ENCODE data around the gene LPCAT1.
A peak's percentile ranks its signal among the peaks of the same experiment; 100 is the strongest.
"Not testable (repeated sequence)": the region's sequence is repeated elsewhere in the genome, so short reads cannot be mapped to it uniquely, and the experiment has no call there.

Gene LPCAT1

GRCh38 chr5:1523793-1524480 lies at the start of gene LPCAT1:
Gene LPCAT1 (minus strand): TSS chr5:1523960. CDS start chr5:1523844, 116 bp downstream.
- DNase-seq: peak; percentile 58 to 61

GRCh38 chr5:1571875-1572274 lies 48.1 kb upstream of the LPCAT1 start:
- DNase-seq: not testable (repeated sequence)

GRCh38 chr5:1570975-1571374 lies 47.2 kb upstream of the LPCAT1 start:
- DNase-seq: no peak

- DNase-seq: no peak
Observed at GRCh38 chr5:1568201-1568979, 44.6 kb upstream of the LPCAT1 start.

GRCh38 chr5:1567527-1568200 lies 43.9 kb upstream of the LPCAT1 start:
- DNase-seq: not testable (repeated sequence)

GRCh38 chr5:1565737-1566734 lies 42.3 kb upstream of the LPCAT1 start:
- DNase-seq: no peak

- no peak for DNase-seq
Observed at GRCh38 chr5:1564824-1565736, 41.3 kb upstream of the LPCAT1 start.

- no peak for DNase-seq
Observed at GRCh38 chr5:1564182-1564748, 40.5 kb upstream of the LPCAT1 start.

- DNase-seq: no peak
Observed at GRCh38 chr5:1563617-1564181, 39.9 kb upstream of the LPCAT1 start.

- no peak for DNase-seq
Observed at GRCh38 chr5:1563051-1563461, 39.3 kb upstream of the LPCAT1 start.

GRCh38 chr5:1562599-1562998 lies 38.8 kb upstream of the LPCAT1 start:
- no peak for DNase-seq

GRCh38 chr5:1561402-1561929 lies 37.7 kb upstream of the LPCAT1 start:
- DNase-seq: no peak

GRCh38 chr5:1560499-1560898 lies 36.7 kb upstream of the LPCAT1 start:
- DNase-seq: not testable (repeated sequence)

- DNase-seq: no peak
Observed at GRCh38 chr5:1558944-1559343, 35.2 kb upstream of the LPCAT1 start.

GRCh38 chr5:1557114-1557873 lies 33.5 kb upstream of the LPCAT1 start:
- DNase-seq: no peak

GRCh38 chr5:1555808-1556731 lies 32.3 kb upstream of the LPCAT1 start:
- DNase-seq: no peak

GRCh38 chr5:1555011-1555807 lies 31.4 kb upstream of the LPCAT1 start:
- no peak for DNase-seq

Data from activated CD4-positive, alpha-beta T cell treated with anti-CD3 and anti-CD28 coated beads, Interleukin-2, amount 50 U/mL, for 4 hours (primary cell).